SK-N-SH treated with all-trans-retinoic acid at 6 μM for 48 hours (cell line): Measurements from ENCODE around the gene SLC29A3.

Source experiments
- ATAC-seq: fragments of 200-7000 bp; cut with Tn5 transposase; 3 replicates; pipeline ENCODE4 v1.9.1; 2020; ENCODE audit warnings: mild to moderate bottlenecking, moderate library complexity
- ARNTL ChIP-seq: fragments of 450-650 bp; formaldehyde crosslinking; IDR thresholded peaks from 2 replicates; pipeline ENCODE4 v1.5.0; 2020; ENCODE audit warnings: low read depth, mild to moderate bottlenecking, moderate library complexity, borderline replicate concordance
- BACH2 ChIP-seq: fragments of 250-450 bp; sonication (Bioruptor Pico); IDR thresholded peaks from 2 replicates; pipeline ENCODE4 v1.9.0; 2021; ENCODE audit warnings: mild to moderate bottlenecking, borderline replicate concordance
- CREB5 ChIP-seq: fragments of 250-450 bp; sonication (Bioruptor Pico); IDR thresholded peaks from 2 replicates; pipeline ENCODE4 v1.5.1; 2020; ENCODE audit warnings: low read depth, mild to moderate bottlenecking, moderate library complexity
- CSDC2 ChIP-seq: fragments of 250-450 bp; sonication (Bioruptor Pico); IDR thresholded peaks from 2 replicates; pipeline ENCODE4 v1.5.0; 2020; ENCODE audit warnings: mild to moderate bottlenecking, moderate library complexity
- CSRNP3 ChIP-seq: fragments of 250-450 bp; sonication (Bioruptor Pico); IDR thresholded peaks from 2 replicates; pipeline ENCODE4 v1.5.1; 2021; ENCODE audit warnings: mild to moderate bottlenecking, moderate library complexity
- ESRRG ChIP-seq: fragments of 250-450 bp; sonication (Bioruptor Pico); IDR thresholded peaks from 2 replicates; pipeline ENCODE4 v1.6.1; 2021; ENCODE audit warnings: mild to moderate bottlenecking
- GLIS3 ChIP-seq: fragments of 250-450 bp; sonication (Bioruptor Pico); IDR thresholded peaks from 2 replicates; pipeline ENCODE4 v1.5.0; 2020; ENCODE audit warnings: mild to moderate bottlenecking, moderate library complexity
- ISL1 ChIP-seq: fragments of 250-450 bp; sonication (Bioruptor Pico); IDR thresholded peaks from 2 replicates; pipeline ENCODE4 v2.1.2; 2022; ENCODE audit warnings: mild to moderate bottlenecking, moderate library complexity
- OSR1 ChIP-seq: fragments of 250-450 bp; sonication (Bioruptor Pico); IDR thresholded peaks from 2 replicates; pipeline ENCODE4 v1.8.0; 2022; ENCODE audit warnings: moderate library complexity, mild to moderate bottlenecking, inconsistent platforms
- PATZ1 ChIP-seq: fragments of 250-450 bp; sonication (Bioruptor Pico); IDR thresholded peaks from 2 replicates; pipeline ENCODE4 v1.8.0; 2020; ENCODE audit warnings: mild to moderate bottlenecking, moderate library complexity, borderline replicate concordance
- POU6F1 ChIP-seq: fragments of 250-450 bp; sonication (Bioruptor Pico); IDR thresholded peaks from 2 replicates; pipeline ENCODE4 v1.8.0; 2021; ENCODE audit warnings: low read depth, mild to moderate bottlenecking, moderate library complexity, borderline replicate concordance
- SNAI2 ChIP-seq: fragments of 250-450 bp; sonication (Bioruptor Pico); IDR thresholded peaks from 2 replicates; pipeline ENCODE4 v1.5.0; 2020; ENCODE audit warnings: mild to moderate bottlenecking, moderate library complexity
- TCF4 ChIP-seq: fragments of 250-450 bp; sonication (Bioruptor Pico); IDR thresholded peaks from 2 replicates; pipeline ENCODE4 v1.8.0; 2021; ENCODE audit warnings: mild to moderate bottlenecking, moderate library complexity, borderline replicate concordance
- TOX ChIP-seq: fragments of 250-450 bp; sonication (Bioruptor Pico); IDR thresholded peaks from 2 replicates; pipeline ENCODE4 v1.8.0; 2021; ENCODE audit warnings: mild to moderate bottlenecking, moderate library complexity, borderline replicate concordance
- TSHZ2 ChIP-seq: fragments of 250-450 bp; sonication (Bioruptor Pico); IDR thresholded peaks from 2 replicates; pipeline ENCODE4 v1.5.0; 2020; ENCODE audit warnings: mild to moderate bottlenecking, moderate library complexity
- ZC3H10 ChIP-seq: fragments of 250-450 bp; sonication (Bioruptor Pico); IDR thresholded peaks from 2 replicates; pipeline ENCODE4 v1.5.1; 2021; ENCODE audit warnings: mild to moderate bottlenecking, moderate library complexity
- ZFP3 ChIP-seq: fragments of 250-450 bp; sonication (Bioruptor Pico); IDR thresholded peaks from 2 replicates; pipeline ENCODE4 v1.5.0; 2020; ENCODE audit warnings: mild to moderate bottlenecking, moderate library complexity
- ZFP30 ChIP-seq: fragments of 450-650 bp; formaldehyde crosslinking; IDR thresholded peaks from 2 replicates; pipeline ENCODE4 v1.5.0; 2022; ENCODE audit warnings: mild to moderate bottlenecking, moderate library complexity
- ZNF565 ChIP-seq: fragments of 450-650 bp; formaldehyde crosslinking; conservative IDR thresholded peaks from 2 replicates; pipeline ENCODE4 v1.5.0; 2020; ENCODE audit warnings: low read depth, mild to moderate bottlenecking, moderate library complexity
- ZNF70 ChIP-seq: fragments of 450-650 bp; formaldehyde crosslinking; IDR thresholded peaks from 2 replicates; pipeline ENCODE4 v1.5.0; 2020; ENCODE audit warnings: mild to moderate bottlenecking, moderate library complexity
- ZNF8 ChIP-seq: fragments of 450-650 bp; formaldehyde crosslinking; IDR thresholded peaks from 2 replicates; pipeline ENCODE4 v1.5.0; 2020; ENCODE audit warnings: mild to moderate bottlenecking, moderate library complexity

Gene SLC29A3

GRCh38 chr10:71397296-71398212 is 78.5 kb downstream of the SLC29A3 start:
- no peak for ATAC-seq
- TF ChIP-seq OSR1 (no peak), TSHZ2 (CRISPR knock-in tag) (no peak), BACH2 (CRISPR knock-in tag) (no peak), CSDC2 (CRISPR knock-in tag) (no peak), PATZ1 (no peak), TOX (CRISPR knock-in tag) (no peak), TCF4 (no peak), GLIS3 (no peak), ARNTL (CRISPR knock-in tag) (no peak), POU6F1 (CRISPR knock-in tag) (no peak), ZNF70 (CRISPR knock-in tag) (no peak), ZFP3 (no peak), ZC3H10 (CRISPR knock-in tag) (no peak), CREB5 (no peak), ESRRG (no peak), ZNF565 (no peak)

- ATAC-seq: no peak
- TF ChIP-seq ZNF70 (CRISPR knock-in tag) (no peak), TOX (CRISPR knock-in tag) (no peak), ZC3H10 (CRISPR knock-in tag) (no peak), CSDC2 (CRISPR knock-in tag) (no peak), CSRNP3 (no peak), ZNF565 (no peak), ZNF8 (CRISPR knock-in tag) (no peak), ISL1 (CRISPR knock-in tag) (no peak), SNAI2 (CRISPR knock-in tag) (no peak), ZFP30 (no peak), ESRRG (no peak), ARNTL (CRISPR knock-in tag) (no peak), TSHZ2 (CRISPR knock-in tag) (no peak)
Measured at GRCh38 chr10:71398976-71399375, 79.9 kb downstream of the SLC29A3 start.
